ENCODE measurements around the gene KDSR. TPM values are rescaled to one million over a fixed set of nuclear protein-coding genes. Genes with fewer than 3 reads are reported as not detected.

The KDSR gene
- total and polyA plus RNA-seq, 4 donors, result 11.3 to 37.2 (median 31.4) TPM

DNA sequence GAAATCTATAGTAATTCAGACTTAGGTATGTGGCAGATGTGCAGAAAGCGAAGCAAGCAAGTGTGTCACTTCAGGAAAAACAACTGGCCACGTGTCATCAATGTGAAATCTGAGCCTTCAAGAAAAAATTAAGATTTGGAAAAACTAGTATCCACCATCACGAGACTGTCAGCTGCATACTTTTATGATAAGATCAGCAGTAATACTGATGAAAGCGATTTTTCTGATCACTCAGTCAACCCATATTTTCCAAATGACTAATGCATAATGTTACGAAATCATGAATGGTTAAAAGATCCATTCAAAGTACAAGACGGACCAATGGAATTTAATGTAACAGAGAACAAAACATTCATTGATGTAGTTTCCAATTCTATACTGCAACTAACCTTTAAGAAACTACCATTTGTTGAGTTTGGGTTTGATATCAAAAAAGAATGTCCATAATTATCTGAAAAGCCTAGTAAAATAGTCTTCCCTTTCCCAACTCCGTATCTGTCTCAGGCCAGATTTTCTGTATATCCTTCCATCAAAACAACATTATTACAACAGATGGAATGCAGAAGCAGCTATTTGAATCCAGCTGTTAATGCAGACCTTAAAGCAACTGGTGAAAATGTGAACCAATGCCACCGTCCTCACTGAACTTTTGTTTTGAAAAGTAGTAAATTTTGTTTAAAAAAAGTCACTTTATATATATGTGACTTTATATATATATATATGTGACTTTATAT is 30.5 kb downstream of the KDSR start:
- Histone ChIP-seq H3K9ac (ENCODE audit: low read depth in 1 of 2, low read length in 2 of 2) (no peak overlapping the region), H3K4me3 (ENCODE audit: low read depth in 1 of 3, low read length in 3 of 3) (no peak overlapping the region), H3K4me1 (ENCODE audit: control insufficient read depth in 4 of 4, insufficient read depth in 4 of 4, low read length in 3 of 4) (no peaks in the 10 kb centered on the region), H3K9me3 (ENCODE audit: control insufficient read depth in 4 of 4, low read length in 3 of 4) (no peaks in the 10 kb centered on the region), H3K27ac (ENCODE audit: low read depth in 1 of 2, low read length in 2 of 2) (no peak overlapping the region), H3K36me3 (ENCODE audit: control insufficient read depth in 4 of 4, insufficient read depth in 3 of 4, low read depth in 1 of 4, low read length in 3 of 4) (peaks cover 17 to 67% (median 47%) of the 10 kb centered on the region in 4 donors), H3K27me3 (ENCODE audit: control insufficient read depth in 4 of 4, insufficient read depth in 4 of 4, low read length in 3 of 4) (no peaks in the 10 kb centered on the region)
- WGBS, result 69% methylated on average over 8 of the region's 8 CpGs
- TF ChIP-seq RXRA (IDR thresholded peaks at IDR 0.05), result peak in 1 of 2 donors; percentile 7
- peak in 1 of 2 donors; percentile 63 for TF ChIP-seq JUND (IDR thresholded peaks at IDR 0.05)
- TF ChIP-seq YY1 (IDR thresholded peaks at IDR 0.05), result no peak
- TF ChIP-seq, protein P1, sequence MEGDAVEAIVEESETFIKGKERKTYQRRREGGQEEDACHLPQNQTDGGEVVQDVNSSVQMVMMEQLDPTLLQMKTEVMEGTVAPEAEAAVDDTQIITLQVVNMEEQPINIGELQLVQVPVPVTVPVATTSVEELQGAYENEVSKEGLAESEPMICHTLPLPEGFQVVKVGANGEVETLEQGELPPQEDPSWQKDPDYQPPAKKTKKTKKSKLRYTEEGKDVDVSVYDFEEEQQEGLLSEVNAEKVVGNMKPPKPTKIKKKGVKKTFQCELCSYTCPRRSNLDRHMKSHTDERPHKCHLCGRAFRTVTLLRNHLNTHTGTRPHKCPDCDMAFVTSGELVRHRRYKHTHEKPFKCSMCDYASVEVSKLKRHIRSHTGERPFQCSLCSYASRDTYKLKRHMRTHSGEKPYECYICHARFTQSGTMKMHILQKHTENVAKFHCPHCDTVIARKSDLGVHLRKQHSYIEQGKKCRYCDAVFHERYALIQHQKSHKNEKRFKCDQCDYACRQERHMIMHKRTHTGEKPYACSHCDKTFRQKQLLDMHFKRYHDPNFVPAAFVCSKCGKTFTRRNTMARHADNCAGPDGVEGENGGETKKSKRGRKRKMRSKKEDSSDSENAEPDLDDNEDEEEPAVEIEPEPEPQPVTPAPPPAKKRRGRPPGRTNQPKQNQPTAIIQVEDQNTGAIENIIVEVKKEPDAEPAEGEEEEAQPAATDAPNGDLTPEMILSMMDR (IDR thresholded peaks at IDR 0.05; ENCODE audit: low read depth, low read length, missing input control), result no peak
- no peak for TF ChIP-seq RAD21 (IDR thresholded peaks at IDR 0.05)
- peak in 1 of 2 donors; percentile 47 for TF ChIP-seq HNF4A (conservative IDR thresholded peaks at IDR 0.05)
- DNase-seq (ENCODE audit: low spot score), result no peak

DNA sequence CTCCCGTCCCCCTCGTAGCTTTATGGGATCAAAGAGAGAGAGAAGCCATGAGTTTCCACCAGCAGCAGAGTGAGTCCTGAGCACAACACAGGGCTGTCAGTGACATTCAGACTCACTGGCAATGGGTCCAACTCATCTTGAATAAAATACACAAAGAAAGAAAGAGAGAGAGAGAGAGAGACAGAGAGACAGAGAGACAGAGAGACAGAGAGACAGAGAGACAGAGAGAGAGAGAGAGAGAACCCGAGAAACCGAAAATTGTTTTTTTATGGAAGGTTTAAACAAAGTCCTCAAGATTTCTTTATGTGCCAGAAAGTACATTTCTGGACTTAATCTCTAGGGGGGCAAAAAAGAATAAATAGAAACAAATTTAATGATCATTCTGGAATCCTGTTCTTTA is 35.9 kb downstream of the KDSR start:
- Histone ChIP-seq H3K9ac (ENCODE audit: low read depth in 1 of 2, low read length in 2 of 2) (no peak overlapping the region), H3K36me3 (ENCODE audit: control insufficient read depth in 4 of 4, insufficient read depth in 3 of 4, low read depth in 1 of 4, low read length in 3 of 4) (peaks cover 9 to 48% (median 37%) of the 10 kb centered on the region in 4 donors)
- 95% methylated on average over 4 of the region's 4 CpGs for WGBS

DNA sequence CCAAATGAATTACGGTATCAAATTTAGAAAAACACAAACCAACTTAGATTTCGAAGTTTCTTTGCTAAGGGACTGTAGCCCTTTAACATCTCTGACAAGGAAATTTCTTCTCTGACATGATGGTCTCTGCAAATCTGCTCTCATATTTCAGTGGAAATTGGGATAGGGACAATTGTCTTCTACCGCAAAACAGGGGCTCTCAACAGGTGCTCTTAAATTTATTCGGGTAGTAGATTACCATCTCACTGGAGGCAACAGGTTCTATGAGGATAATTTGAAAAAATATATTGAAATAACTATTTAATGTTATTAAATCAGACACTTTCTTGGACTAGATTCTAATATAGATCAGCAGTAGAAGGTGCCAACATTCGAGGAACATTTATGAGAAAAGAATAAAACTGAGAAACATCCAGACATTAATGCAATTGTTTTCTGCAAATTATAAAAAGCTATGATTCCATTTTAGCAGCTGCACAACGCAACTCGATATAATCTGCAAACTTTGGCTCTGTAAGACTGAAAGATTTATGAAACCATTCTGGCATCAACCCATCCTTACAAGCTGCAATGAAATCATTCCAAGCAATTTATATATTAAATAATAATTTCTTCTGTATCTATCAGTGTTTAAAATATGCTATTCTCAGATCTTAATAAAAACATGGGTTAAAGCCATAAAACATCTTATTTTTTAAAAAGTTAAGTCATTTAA is 37.4 kb downstream of the KDSR start:
- Histone ChIP-seq H3K27ac (ENCODE audit: low read depth in 1 of 2, low read length in 2 of 2) (no peak overlapping the region), H3K4me1 (ENCODE audit: control insufficient read depth in 4 of 4, insufficient read depth in 4 of 4, low read length in 3 of 4) (no peaks in the 10 kb centered on the region), H3K36me3 (ENCODE audit: control insufficient read depth in 4 of 4, insufficient read depth in 3 of 4, low read depth in 1 of 4, low read length in 3 of 4) (peaks cover 3 to 35% (median 27%) of the 10 kb centered on the region in 4 donors), H3K27me3 (ENCODE audit: control insufficient read depth in 4 of 4, insufficient read depth in 4 of 4, low read length in 3 of 4) (no peaks in the 10 kb centered on the region), H3K9me3 (ENCODE audit: control insufficient read depth in 4 of 4, low read length in 3 of 4) (no peaks in the 10 kb centered on the region), H3K4me3 (ENCODE audit: low read depth in 1 of 3, low read length in 3 of 3) (no peak overlapping the region), H3K9ac (ENCODE audit: low read depth in 1 of 2, low read length in 2 of 2) (no peak overlapping the region)
- no peak for DNase-seq (ENCODE audit: low spot score)
- 92% methylated on average over 7 of the region's 7 CpGs for WGBS
- TF ChIP-seq TAF1 (conservative IDR thresholded peaks at IDR 0.05) (no peak), EGR1 (IDR thresholded peaks at IDR 0.05; ENCODE audit: low read depth in 2 of 2) (no peak), SP1 (IDR thresholded peaks at IDR 0.05) (no peak), RXRA (IDR thresholded peaks at IDR 0.05) (no peak), YY1 (IDR thresholded peaks at IDR 0.05) (no peak), JUND (IDR thresholded peaks at IDR 0.05) (no peak), RAD21 (IDR thresholded peaks at IDR 0.05) (no peak), NR2F2 (IDR thresholded peaks at IDR 0.05) (no peak), GABPA (IDR thresholded peaks at IDR 0.05 in 1 of 2, conservative IDR thresholded peaks at IDR 0.05 in 1 of 2) (no peak)
- TF ChIP-seq, protein P1 (IDR thresholded peaks at IDR 0.05; ENCODE audit: low read depth, low read length, missing input control), result no peak
- TF ChIP-seq, protein P2, sequence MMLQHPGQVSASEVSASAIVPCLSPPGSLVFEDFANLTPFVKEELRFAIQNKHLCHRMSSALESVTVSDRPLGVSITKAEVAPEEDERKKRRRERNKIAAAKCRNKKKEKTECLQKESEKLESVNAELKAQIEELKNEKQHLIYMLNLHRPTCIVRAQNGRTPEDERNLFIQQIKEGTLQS (IDR thresholded peaks at IDR 0.05), result no peak
- TF ChIP-seq, protein P3, sequence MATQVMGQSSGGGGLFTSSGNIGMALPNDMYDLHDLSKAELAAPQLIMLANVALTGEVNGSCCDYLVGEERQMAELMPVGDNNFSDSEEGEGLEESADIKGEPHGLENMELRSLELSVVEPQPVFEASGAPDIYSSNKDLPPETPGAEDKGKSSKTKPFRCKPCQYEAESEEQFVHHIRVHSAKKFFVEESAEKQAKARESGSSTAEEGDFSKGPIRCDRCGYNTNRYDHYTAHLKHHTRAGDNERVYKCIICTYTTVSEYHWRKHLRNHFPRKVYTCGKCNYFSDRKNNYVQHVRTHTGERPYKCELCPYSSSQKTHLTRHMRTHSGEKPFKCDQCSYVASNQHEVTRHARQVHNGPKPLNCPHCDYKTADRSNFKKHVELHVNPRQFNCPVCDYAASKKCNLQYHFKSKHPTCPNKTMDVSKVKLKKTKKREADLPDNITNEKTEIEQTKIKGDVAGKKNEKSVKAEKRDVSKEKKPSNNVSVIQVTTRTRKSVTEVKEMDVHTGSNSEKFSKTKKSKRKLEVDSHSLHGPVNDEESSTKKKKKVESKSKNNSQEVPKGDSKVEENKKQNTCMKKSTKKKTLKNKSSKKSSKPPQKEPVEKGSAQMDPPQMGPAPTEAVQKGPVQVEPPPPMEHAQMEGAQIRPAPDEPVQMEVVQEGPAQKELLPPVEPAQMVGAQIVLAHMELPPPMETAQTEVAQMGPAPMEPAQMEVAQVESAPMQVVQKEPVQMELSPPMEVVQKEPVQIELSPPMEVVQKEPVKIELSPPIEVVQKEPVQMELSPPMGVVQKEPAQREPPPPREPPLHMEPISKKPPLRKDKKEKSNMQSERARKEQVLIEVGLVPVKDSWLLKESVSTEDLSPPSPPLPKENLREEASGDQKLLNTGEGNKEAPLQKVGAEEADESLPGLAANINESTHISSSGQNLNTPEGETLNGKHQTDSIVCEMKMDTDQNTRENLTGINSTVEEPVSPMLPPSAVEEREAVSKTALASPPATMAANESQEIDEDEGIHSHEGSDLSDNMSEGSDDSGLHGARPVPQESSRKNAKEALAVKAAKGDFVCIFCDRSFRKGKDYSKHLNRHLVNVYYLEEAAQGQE (IDR thresholded peaks at IDR 0.05), result no peak
- TF ChIP-seq, protein P4, sequence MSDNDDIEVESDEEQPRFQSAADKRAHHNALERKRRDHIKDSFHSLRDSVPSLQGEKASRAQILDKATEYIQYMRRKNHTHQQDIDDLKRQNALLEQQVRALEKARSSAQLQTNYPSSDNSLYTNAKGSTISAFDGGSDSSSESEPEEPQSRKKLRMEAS (IDR thresholded peaks at IDR 0.05), result no peak

More for the DNA sequence above, 35.9 kb downstream of the KDSR start:
- H3K27me3 ChIP-seq (ENCODE audit: control insufficient read depth in 4 of 4, insufficient read depth in 4 of 4, low read length in 3 of 4), result no peaks in the 10 kb centered on the region
- no peak for DNase-seq (ENCODE audit: low spot score)
- no peak overlapping the region for H3K27ac ChIP-seq (ENCODE audit: low read depth in 1 of 2, low read length in 2 of 2)
- H3K4me3 ChIP-seq (ENCODE audit: low read depth in 1 of 3, low read length in 3 of 3), result no peak overlapping the region
- no peaks in the 10 kb centered on the region for H3K4me1 ChIP-seq (ENCODE audit: control insufficient read depth in 4 of 4, insufficient read depth in 4 of 4, low read length in 3 of 4)
- no peak for TF ChIP-seq TAF1 (conservative IDR thresholded peaks at IDR 0.05)
- TF ChIP-seq, protein P2 (IDR thresholded peaks at IDR 0.05), result no peak
- TF ChIP-seq SP1 (IDR thresholded peaks at IDR 0.05), result no peak
- no peak for TF ChIP-seq JUND (IDR thresholded peaks at IDR 0.05)
- TF ChIP-seq YY1 (IDR thresholded peaks at IDR 0.05), result no peak
- no peak for TF ChIP-seq RAD21 (IDR thresholded peaks at IDR 0.05)
- H3K9me3 ChIP-seq (ENCODE audit: control insufficient read depth in 4 of 4, low read length in 3 of 4), result no peaks in the 10 kb centered on the region

Data from liver (tissue), 9 donors.